Trophoblast cell (in vitro differentiated cells and primary cell): Measurements from ENCODE around the gene OR1D5.

ENCODE experiments used
- DNase-seq, 2 donors: peaks; one replicate each; pipeline ENCODE4 v3.0.0-alpha.2; 2016
- H2AFZ ChIP-seq: 2 replicates; pipeline ENCODE4 v1.6.1; 2013; ENCODE audit warnings: low read length, moderate library complexity, mild to moderate bottlenecking; ENCODE audit not compliant: insufficient read depth, poor library complexity
- H2AK5ac ChIP-seq: 2 replicates; pipeline ENCODE4 v1.6.1; 2013; ENCODE audit warnings: mild to moderate bottlenecking, low read length
- H2BK120ac ChIP-seq: 2 replicates; pipeline ENCODE4 v1.6.1; 2013; ENCODE audit warnings: low read length, mild to moderate bottlenecking, moderate library complexity; ENCODE audit not compliant: insufficient read depth, poor library complexity
- H2BK12ac ChIP-seq: 2 replicates; pipeline ENCODE4 v1.6.1; 2013; ENCODE audit warnings: mild to moderate bottlenecking, low read length, moderate library complexity
- H2BK5ac ChIP-seq: 2 replicates; pipeline ENCODE4 v1.6.1; 2013; ENCODE audit warnings: low read length, low read depth, moderate library complexity, mild to moderate bottlenecking; ENCODE audit not compliant: poor library complexity
- H3K14ac ChIP-seq: 2 replicates; pipeline ENCODE4 v1.6.1; 2013; ENCODE audit warnings: mild to moderate bottlenecking, low read length
- H3K18ac ChIP-seq: 2 replicates; pipeline ENCODE4 v1.6.1; 2013; ENCODE audit warnings: mild to moderate bottlenecking, low read length
- H3K23ac ChIP-seq: 2 replicates; pipeline ENCODE4 v1.6.1; 2013; ENCODE audit warnings: low read length
- H3K27ac ChIP-seq: 2 replicates; pipeline ENCODE4 v1.5.1; 2013; ENCODE audit warnings: low read depth, mild to moderate bottlenecking, inconsistent platforms, low read length, moderate library complexity
- H3K27me3 ChIP-seq: 2 replicates; pipeline ENCODE4 v1.6.1; 2013; ENCODE audit warnings: inconsistent platforms, mild to moderate bottlenecking, low read length, moderate library complexity; ENCODE audit not compliant: insufficient read depth
- H3K36me3 ChIP-seq, 2 experiments: 1 replicate in 1 of 2; 2 replicates in 1 of 2; pipeline ENCODE4 v1.6.1; 2013; ENCODE audit warnings: low read length in 2 of 2, mild to moderate bottlenecking in 2 of 2, moderate library complexity in 1 of 2; ENCODE audit not compliant: insufficient read depth in 2 of 2, control insufficient read depth in 1 of 2
- H3K4ac ChIP-seq: 2 replicates; pipeline ENCODE4 v1.6.1; 2013; ENCODE audit warnings: low read depth, mild to moderate bottlenecking, low read length, moderate library complexity
- H3K4me1 ChIP-seq, 2 experiments: 1 replicate in 1 of 2; 2 replicates in 1 of 2; pipeline ENCODE4 v1.6.1; 2013; ENCODE audit warnings: low read length in 2 of 2, mild to moderate bottlenecking in 2 of 2, moderate library complexity in 1 of 2; ENCODE audit not compliant: insufficient read depth in 2 of 2, control insufficient read depth in 1 of 2
- H3K4me2 ChIP-seq: 2 replicates; pipeline ENCODE4 v1.6.1; 2013; ENCODE audit warnings: inconsistent platforms, mild to moderate bottlenecking, low read length, moderate library complexity
- H3K4me3 ChIP-seq: 2 replicates; pipeline ENCODE4 v1.5.1; 2013; ENCODE audit warnings: mild to moderate bottlenecking, low read depth, low read length, inconsistent platforms
- H3K79me1 ChIP-seq: one replicate; pipeline ENCODE4 v1.6.1; 2013; ENCODE audit warnings: low read length
- H3K79me2 ChIP-seq: 2 replicates; pipeline ENCODE4 v1.6.1; 2013; ENCODE audit warnings: low read length, mild to moderate bottlenecking; ENCODE audit not compliant: control insufficient read depth, insufficient read depth, poor library complexity
- H3K9ac ChIP-seq: 2 replicates; pipeline ENCODE4 v1.6.1; 2013; ENCODE audit warnings: mild to moderate bottlenecking, low read length
- H3K9me3 ChIP-seq: 2 replicates; pipeline ENCODE4 v1.6.1; 2013; ENCODE audit warnings: low read depth, mild to moderate bottlenecking, control low read depth, inconsistent platforms, low read length; ENCODE audit not compliant: insufficient read depth
- H4K12ac ChIP-seq: 2 replicates; pipeline ENCODE4 v1.6.1; 2013; ENCODE audit warnings: low read depth, mild to moderate bottlenecking, low read length, moderate library complexity
- H4K8ac ChIP-seq: 2 replicates; pipeline ENCODE4 v1.6.1; 2013; ENCODE audit warnings: low read depth, mild to moderate bottlenecking, low read length, moderate library complexity
- H4K91ac ChIP-seq: one replicate; pipeline ENCODE4 v1.6.1; 2013; ENCODE audit warnings: low read depth, mild to moderate bottlenecking, low read length, moderate library complexity
- WGBS: extraction: QIAGEN DNeasy Blood & Tissue Kit; methylation state at CpG from one replicate; pipeline ENCODE4 v1.1.7; 2013; ENCODE audit warnings: missing lambda C conversion rate; ENCODE audit not compliant: insufficient read length, insufficient coverage; ENCODE audit errors: extremely low coverage; 5-methylcytosine and 5-hydroxymethylcytosine counted together

The OR1D5 gene

DNA sequence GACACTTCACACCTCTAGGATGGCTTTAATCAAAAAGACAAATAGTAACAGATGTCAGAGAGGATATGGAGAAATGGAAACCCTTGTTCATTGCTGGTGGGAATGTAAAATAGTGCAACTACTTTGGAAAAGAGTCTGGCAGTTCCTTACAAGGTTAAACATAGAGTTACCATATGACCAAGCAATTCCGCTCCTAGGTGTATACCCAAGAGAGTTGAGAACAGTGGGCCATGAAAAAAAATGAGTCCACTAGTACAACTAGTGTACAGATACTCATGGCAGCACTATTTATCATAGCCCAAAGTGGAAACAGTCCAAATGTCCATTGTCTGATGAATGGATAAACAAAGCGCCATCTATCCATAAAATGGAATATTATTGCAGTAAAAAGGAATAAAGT is 39.1 kb downstream of the OR1D5 start:
- Histone ChIP-seq H3K36me3 (peaks cover 11 to 21% of the 10 kb centered on the region in 2 experiments), H3K9ac (no peak overlapping the region), H3K4ac (no peak overlapping the region), H4K12ac (no peak overlapping the region), H3K4me3 (no peak overlapping the region), H3K27ac (no peak overlapping the region), H3K4me1 (no peaks in the 10 kb centered on the region), H3K79me2 (no peaks in the 10 kb centered on the region), H4K8ac (no peak overlapping the region), H2AFZ (no peak overlapping the region), H2BK5ac (no peak overlapping the region), H3K79me1 (no peaks in the 10 kb centered on the region), H3K14ac (no peak overlapping the region), H2AK5ac (no peak overlapping the region), H2BK120ac (no peak overlapping the region), H4K91ac (no peak overlapping the region), H2BK12ac (no peak overlapping the region), H3K18ac (no peak overlapping the region), H3K23ac (no peak overlapping the region), H3K4me2 (no peak overlapping the region), H3K9me3 (peaks cover 2% of the 10 kb centered on the region), H3K27me3 (no peaks in the 10 kb centered on the region)
- DNase-seq: no peak
- WGBS: no CpG with 5 or more reads among the region's 2 CpGs

- H4K91ac ChIP-seq: no peak overlapping the region
- no peak overlapping the region for H3K4me3 ChIP-seq
- no peak overlapping the region for H2AFZ ChIP-seq
- H3K79me2 ChIP-seq: no peaks in the 10 kb centered on the region
- no peak overlapping the region for H4K12ac ChIP-seq
- H2BK12ac ChIP-seq: no peak overlapping the region
- no peaks in the 10 kb centered on the region for H3K79me1 ChIP-seq
- H2AK5ac ChIP-seq: no peak overlapping the region
- no CpG with 5 or more reads among the region's 4 CpGs for WGBS
- H3K9me3 ChIP-seq: peaks cover 2% of the 10 kb centered on the region
- no peak overlapping the region for H3K27ac ChIP-seq
- no peak overlapping the region for H3K23ac ChIP-seq
- no peak overlapping the region for H2BK120ac ChIP-seq
- no peak overlapping the region for H3K14ac ChIP-seq
- H3K4me1 ChIP-seq: no peaks in the 10 kb centered on the region
- no peaks in the 10 kb centered on the region for H3K27me3 ChIP-seq
- H2BK5ac ChIP-seq: no peak overlapping the region
- H3K36me3 ChIP-seq: peaks cover 12 to 18% of the 10 kb centered on the region in 2 experiments
- H3K4ac ChIP-seq: no peak overlapping the region
- H3K9ac ChIP-seq: no peak overlapping the region
- H3K18ac ChIP-seq: no peak overlapping the region
- DNase-seq: no peak
- H4K8ac ChIP-seq: no peak overlapping the region
- H3K4me2 ChIP-seq: no peak overlapping the region
Observed at GRCh38 chr17:3022197-3022596, 41.2 kb downstream of the OR1D5 start.

DNA sequence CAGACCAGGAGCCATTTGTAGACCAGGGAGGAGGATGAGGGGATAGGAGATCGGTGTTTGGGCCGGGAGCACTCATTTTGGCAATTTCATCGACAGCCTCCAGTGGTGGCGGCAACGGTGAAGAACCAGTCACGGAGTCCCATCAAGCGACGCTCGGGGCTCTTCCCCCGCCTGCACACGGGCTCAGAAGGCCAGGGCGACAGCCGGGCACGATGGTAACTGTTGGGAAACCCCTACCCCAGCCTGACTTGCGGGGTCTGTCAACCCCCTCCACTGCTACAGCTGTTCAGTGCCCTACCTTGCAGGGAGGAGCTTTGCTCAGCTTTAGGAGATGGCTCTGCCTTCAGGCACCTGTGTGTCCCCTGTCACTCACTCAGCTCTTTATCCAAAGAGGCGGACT is 43.0 kb downstream of the OR1D5 start:
- Histone ChIP-seq H3K4ac (no peak overlapping the region), H3K14ac (no peak overlapping the region), H3K4me3 (no peak overlapping the region), H2BK120ac (no peak overlapping the region), H3K36me3 (peaks cover 8 to 11% of the 10 kb centered on the region in 2 experiments), H2BK5ac (no peak overlapping the region), H4K8ac (no peak overlapping the region), H4K91ac (no peak overlapping the region), H4K12ac (no peak overlapping the region), H3K9me3 (peaks cover 2% of the 10 kb centered on the region), H3K9ac (no peak overlapping the region), H3K4me1 (peaks cover 4 to 6% of the 10 kb centered on the region in 2 experiments), H3K27me3 (no peaks in the 10 kb centered on the region), H3K27ac (no peak overlapping the region), H2BK12ac (no peak overlapping the region), H3K79me2 (no peaks in the 10 kb centered on the region), H2AK5ac (no peak overlapping the region), H3K23ac (no peak overlapping the region), H2AFZ (no peak overlapping the region), H3K79me1 (no peaks in the 10 kb centered on the region), H3K18ac (no peak overlapping the region), H3K4me2 (no peak overlapping the region)
- no peak for DNase-seq
- no CpG with 5 or more reads among the region's 16 CpGs for WGBS

- Histone ChIP-seq H3K4me2 (no peak overlapping the region), H3K4ac (no peak overlapping the region), H2BK120ac (no peak overlapping the region), H3K9ac (no peak overlapping the region), H3K27ac (no peak overlapping the region), H2AK5ac (no peak overlapping the region), H3K27me3 (no peaks in the 10 kb centered on the region), H3K23ac (no peak overlapping the region), H2AFZ (no peak overlapping the region), H3K79me2 (no peaks in the 10 kb centered on the region), H4K12ac (no peak overlapping the region), H3K4me1 (peaks cover 4 to 6% of the 10 kb centered on the region in 2 experiments), H3K36me3 (peaks cover 8 to 11% of the 10 kb centered on the region in 2 experiments), H2BK5ac (no peak overlapping the region), H4K8ac (no peak overlapping the region), H3K9me3 (peaks cover 2% of the 10 kb centered on the region), H3K4me3 (no peak overlapping the region), H3K18ac (no peak overlapping the region), H4K91ac (no peak overlapping the region), H3K14ac (no peak overlapping the region), H3K79me1 (no peaks in the 10 kb centered on the region), H2BK12ac (no peak overlapping the region)
- no peak for DNase-seq
- WGBS: no CpG with 5 or more reads among the region's 9 CpGs
Observed at GRCh38 chr17:3019761-3020160, 43.6 kb downstream of the OR1D5 start.
